Measurements from ENCODE around the gene ANO1.
"Not testable (repeated sequence)": the region's sequence is repeated elsewhere in the genome, so short reads cannot be mapped to it uniquely, and the experiment has no call there.

ANO1 gene

DNA sequence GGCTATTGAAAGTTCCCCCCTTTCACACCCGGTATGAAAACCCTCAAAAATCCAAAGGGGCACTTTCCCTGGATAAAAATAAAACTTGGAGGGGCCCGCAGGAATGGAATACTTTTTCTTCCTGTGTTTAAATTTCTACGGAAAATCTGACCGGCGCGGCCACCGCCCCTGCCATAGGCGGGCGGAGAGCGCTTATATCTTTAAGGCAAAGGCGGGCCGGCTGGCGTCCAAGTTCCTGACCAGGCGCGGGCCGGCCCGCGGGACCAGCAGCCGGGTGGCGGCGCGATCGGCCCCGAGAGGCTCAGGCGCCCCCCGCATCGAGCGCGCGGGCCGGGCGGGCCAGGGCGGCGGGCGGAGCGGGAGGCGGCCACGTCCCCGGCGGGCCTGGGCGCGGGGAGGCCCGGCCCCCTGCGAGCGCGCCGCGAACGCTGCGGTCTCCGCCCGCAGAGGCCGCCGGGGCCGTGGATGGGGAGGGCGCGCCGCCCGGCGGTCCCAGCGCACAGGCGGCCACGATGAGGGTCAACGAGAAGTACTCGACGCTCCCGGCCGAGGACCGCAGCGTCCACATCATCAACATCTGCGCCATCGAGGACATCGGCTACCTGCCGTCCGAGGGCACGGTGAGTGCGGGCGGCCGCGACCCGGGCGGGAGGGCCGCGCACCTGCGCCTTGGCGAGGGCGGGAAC is at the start of gene ANO1:
Gene ANO1, plus strand, starts transcription at position 223 of the 686 bp plus-strand sequence. Its CDS starts 290 bp downstream, at position 513.
- no peak for DNase-seq (ENCODE audit: low spot score)

DNA sequence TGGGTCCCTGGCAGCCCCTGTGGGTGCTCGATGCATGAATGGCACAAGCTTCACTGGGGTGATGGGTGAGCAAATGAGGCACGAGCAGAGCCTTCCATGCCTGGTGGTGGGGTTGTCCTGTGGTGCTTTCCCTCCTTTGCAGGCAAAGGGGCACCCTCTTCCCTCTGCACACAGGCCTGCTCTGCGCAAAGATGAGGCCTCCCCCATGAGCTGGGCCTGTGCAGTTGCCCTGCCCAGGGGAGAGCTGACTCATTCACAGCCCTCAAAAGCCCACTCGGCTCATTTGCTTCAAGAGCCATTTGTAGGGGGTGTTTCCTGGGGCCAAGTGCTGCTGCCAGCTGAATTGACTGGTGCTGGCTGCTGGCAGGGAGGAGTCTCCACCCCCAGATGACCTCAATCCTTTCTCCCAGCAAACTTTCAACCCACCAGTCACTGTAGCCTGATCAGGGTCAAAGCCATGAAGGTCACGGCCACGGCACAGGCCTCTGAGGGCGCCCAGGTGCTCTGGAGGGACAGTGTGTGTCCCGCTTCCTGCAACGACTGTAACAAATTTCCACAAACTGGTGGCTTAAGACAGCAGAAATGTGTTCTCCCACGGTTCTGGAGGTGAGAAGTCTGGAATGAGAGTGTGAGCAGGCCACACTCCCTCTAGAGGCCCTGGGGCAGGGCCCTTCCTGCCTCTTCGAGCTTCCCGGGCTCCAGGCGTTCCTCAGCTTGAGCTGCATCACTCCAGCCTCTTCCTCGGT is 48.8 kb upstream of the ANO1 start:
- no peak for DNase-seq (ENCODE audit: low spot score)

DNA sequence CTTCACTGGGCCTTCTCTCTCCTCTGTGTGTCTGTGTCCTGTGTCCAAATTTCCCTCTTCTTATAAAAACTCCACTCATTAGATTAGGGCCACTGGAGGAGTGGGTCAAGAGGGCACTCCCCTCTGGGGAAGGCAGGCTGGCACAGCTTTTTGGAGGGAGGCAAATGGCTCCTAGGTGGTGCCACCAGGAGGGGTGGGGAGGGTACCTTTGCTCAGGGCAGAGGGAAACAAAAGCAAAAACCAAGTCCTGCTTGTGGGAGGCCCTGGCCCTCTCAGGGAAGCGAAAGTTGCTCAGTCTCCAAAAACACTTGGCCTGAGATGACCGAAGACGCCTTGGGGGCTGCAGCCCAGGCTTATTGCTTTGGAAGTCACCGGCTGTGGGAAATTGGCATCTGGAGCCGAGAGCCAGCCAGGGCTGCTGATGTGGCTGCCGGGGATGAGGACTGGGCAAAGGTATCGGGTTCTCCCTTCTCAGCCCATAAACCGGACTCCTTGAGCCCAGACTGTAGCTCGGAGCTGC is 48.2 kb upstream of the ANO1 start:
- DNase-seq (ENCODE audit: low spot score), result no peak

DNA sequence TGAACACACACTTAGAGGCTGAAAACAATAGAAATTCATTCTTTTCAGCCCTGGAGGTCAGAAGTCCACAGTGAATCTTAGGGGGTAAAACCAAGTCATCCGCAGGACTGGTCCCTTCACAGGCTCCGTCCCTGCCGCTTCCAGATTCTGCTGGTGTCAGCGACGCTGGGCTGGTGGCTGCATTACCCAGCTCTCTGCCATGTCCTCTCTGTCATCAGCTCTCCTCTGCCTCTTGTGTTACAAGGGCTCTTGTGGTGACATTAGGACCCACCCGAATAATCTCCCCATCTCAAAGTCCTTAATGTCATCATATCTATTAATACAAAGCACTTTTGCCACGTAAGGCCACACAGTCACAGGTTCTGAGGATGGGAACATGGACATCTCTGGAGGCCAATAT is 47.7 kb upstream of the ANO1 start:
- no peak for DNase-seq (ENCODE audit: low spot score)

DNA sequence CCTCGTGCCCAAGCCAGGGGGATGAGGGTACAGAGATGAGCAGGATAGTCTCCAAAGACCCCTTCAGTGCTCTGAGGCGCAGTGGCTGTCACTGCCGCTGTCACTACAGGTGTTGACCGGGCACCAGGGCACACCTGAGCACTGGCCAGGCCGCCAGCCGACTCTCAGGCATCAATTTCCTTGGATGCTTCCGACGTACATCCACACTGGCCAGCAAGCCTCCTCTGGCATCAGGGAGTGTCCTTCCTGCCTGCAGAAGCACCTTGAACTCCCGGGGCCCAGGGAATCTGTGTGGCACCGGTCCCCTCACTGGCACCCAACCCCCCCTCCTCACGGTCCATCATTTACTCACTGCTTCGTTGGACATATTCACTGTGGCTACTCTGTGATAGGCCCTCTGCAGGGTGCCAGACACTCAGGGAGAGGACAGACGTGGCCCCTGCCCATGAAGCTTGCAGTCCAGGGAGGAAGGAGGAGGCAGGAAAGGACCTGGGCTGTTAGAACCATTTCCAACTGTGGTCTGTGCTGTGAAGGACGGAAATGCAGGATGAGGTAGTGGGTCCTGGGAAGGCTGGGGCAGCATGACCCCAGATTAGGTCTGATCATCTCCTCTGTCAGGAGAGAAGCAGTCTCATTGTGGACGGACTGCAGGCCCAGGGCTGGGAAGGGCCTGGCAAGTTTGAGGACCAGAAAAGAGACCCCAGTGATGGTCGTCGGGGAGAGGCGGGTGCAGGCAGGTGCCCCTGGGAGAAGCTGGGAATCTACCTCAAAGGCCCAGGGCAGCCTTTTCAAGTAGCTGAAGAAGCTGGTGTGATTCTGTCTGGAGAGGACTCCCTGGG is 46.3 kb upstream of the ANO1 start:
- no peak for DNase-seq (ENCODE audit: low spot score)

DNA sequence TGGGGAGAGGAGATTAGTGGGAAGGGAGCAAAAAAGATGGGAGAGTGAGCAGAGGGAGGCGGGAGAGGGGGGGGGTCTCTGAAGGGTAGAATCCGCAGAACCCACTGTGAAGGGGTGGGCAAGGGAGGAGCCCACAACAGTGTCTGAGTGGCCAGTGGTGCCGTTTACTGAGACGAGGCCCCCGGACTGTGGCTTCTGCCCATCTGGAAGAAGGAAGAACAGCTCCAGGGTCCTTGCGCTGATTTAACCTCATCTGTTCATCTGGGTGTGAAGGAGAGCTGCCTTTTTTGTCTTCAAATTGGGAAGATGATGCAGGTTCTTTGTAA is 45.7 kb upstream of the ANO1 start:
- no peak for DNase-seq (ENCODE audit: low spot score)

DNA sequence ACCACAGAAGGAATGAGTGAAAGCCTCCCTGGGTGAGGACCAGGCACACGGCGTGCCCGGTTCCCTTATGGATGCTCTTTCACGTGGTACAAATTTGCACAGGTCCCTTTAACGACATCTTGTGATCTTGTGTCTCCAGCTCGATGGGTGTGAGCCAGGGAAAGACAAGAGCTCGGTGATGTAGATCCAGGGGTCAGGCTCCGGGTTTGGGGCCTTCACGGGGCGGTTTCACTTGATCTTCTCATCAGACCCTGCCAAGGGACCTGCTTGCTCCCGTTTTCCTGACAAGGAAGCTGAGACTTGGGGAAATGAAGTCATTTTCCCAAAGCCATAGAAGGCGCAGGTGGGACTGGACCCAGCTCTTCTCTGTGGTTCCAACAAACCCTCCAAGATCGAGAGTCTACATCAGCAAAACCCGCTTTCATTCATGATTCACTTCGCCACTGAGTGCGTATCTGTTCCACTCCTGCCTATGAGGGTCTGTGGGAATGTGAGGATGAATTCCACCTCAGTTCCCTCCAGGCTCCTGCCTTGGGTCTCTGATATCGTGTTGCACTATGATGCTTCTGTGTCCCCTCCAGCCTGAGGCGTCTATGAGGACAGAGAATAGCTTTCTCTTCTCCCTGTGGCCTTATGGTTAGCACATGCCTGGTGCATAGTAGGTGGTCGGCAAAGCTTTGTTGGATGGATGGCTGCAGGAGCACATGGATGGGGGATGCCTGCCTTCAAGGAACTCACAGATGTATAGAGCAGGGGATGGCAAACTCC is 45.0 kb upstream of the ANO1 start:
- no peak for DNase-seq (ENCODE audit: low spot score)

DNA sequence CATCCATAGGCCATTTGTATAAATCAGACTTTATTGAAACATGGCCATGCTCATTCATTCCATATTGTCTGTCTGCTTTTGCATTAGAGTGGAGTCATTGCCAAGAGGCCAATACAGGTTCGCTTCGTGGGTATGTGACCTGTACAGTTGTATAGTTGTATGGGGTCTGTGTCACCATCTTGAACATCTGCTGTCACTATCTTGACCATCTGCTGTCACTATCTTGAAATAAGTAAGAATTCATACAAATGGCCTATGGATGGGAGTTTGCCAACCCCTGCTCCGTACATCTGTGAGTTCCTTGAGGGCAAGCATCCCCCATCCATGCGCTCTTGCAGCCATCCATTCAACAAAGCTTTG is 44.4 kb upstream of the ANO1 start:
- no peak for DNase-seq (ENCODE audit: low spot score)

DNA sequence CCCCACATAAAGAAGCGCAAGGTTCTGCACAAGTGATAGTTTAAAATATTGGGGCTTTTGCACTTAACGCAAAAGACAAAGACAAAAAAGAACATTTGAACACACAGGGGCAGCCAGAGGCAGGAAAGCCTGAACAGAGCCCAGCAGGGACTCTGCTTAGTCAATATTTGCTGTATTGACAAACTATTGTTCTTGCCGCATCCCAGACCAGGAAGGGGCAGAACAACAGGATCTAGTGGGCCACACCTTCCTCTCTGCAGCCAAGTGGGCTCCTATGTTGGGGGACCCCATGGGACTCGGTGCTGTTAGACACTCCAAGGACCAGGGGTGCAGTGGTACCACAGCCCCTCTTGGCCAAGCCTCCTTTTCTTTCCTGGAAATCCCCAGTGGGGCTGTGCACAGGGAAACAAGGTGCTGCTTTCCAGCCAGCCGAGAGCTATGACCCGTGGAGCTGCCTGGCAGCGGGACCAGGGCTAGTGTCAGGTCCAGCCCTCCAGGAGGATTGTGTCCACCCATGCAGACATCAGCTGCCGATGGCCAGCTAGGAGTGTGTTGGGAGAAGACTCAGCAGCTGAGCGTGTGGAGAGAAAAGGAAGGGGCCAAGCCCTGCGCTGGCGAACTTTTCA is 43.3 kb upstream of the ANO1 start:
- DNase-seq (ENCODE audit: low spot score), result no peak

DNA sequence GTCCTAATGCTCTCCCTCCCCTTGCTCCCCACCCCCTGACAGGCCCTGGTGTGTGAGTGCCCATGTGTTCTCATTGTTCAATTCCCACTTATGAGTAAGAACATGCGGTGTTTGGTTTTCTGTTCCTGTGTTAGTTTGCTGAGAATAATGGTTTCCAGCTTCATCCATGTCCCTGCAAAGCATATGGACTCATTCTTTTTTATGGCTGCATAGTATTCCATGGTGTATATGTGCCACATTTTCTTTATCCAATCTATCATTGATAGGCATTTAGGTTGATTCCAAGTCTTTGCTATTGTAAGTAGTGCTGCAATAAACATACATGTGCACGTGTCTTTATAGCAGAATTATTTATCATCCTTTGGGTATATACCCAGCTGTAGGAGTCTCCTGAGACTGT is 42.5 kb upstream of the ANO1 start:
- not testable (repeated sequence) for DNase-seq (ENCODE audit: low spot score)

DNA sequence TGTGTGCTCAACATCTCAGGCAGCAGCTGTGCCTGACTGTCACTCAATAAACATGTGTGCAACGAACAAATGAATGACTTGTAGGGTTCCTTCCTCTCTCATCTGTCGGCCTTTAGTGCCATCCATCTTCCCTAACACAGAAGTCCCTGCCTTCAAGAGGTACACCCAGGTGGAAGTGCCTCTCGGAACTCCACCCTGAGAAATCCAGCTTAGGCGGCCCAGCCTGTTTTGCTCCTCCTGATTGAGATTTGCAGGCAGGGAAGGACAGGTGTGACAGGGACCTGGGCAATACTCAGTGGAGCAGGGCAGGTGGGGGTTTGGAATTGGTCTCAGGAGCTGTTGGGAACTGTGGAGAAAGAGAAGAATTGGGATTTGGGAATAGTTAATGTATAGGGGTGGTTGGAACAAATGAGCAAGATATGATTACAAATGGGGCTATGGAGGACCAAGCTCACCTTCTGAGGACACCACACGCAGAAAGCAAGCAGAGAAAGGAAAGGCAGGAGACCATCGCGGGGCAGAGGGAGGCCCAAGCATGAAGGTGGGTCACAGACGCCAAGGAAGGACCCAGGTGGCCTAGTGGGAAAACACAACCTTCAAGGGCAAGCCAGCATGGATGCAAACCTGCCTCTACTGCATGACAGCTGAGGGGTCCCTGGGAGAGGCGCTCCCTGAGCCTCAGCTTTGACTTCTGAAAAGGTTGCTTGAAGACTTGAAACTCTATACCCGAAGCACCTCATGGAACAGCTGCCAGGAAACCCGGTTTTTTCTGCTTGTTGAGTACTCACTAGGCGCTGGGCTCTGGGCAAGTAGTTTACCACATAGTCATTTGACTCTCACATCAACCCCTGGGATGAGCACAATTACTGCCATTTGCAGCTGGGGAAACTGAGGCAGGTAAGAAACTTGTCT is 40.9 kb upstream of the ANO1 start:
- DNase-seq (ENCODE audit: low spot score), result no peak

DNA sequence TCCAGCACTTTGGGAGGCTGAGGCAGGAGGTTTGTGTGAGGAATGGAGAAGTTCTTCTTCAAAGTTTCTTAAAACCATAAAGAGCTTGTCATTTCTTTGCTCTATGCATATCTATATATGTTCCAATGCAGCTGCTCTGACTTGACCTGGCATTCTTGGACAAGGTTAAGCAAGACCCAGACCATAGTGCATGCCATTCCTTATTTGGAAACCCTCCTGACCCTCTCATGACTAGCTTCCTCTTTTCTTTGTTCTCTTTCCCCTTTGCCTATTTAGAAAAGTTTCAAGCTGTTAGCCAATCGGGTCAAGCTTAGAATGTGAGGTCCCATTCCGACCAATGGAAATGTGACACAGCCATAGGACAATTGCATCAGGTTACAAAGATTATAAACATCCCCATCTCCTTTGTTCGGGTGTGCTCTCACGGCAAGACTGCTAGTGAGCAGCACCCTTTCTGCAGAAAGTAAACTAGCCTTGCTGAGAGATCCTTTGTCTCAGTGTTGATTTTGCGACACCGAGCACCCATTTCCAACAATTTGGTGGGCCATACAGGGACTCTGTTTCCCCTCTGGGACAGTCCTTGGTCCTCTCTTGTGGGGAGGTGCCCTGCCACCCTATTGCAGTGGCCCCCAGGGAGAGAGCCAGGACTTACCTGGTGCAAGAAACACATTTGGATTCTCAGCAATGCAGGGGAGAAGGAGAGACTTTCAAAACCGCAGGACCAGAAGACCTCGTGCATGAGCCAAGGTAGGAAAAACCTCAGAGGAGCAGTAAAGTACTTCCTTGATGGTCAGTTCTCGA is 39.9 kb upstream of the ANO1 start:
- no peak for DNase-seq (ENCODE audit: low spot score)

DNA sequence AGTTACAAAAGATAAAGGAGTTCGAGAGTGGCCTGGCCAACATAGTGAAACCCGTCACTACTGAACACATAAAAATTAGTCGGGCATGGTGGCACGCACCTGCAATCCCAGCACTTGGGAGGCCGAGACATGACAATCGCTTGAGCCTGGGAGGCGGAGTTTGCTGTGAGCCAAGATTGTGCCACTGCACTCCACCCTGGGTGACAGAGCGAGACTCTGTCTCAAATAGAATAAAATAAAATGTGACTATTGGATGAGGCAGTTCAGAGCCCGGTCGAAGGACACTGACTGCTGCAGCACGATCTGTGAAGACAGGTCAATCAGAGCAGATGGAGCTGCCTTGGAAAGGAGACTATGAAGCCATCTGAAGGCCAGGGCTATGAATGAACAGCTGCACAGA is 37.7 kb upstream of the ANO1 start:
- DNase-seq (ENCODE audit: low spot score), result no peak

DNA sequence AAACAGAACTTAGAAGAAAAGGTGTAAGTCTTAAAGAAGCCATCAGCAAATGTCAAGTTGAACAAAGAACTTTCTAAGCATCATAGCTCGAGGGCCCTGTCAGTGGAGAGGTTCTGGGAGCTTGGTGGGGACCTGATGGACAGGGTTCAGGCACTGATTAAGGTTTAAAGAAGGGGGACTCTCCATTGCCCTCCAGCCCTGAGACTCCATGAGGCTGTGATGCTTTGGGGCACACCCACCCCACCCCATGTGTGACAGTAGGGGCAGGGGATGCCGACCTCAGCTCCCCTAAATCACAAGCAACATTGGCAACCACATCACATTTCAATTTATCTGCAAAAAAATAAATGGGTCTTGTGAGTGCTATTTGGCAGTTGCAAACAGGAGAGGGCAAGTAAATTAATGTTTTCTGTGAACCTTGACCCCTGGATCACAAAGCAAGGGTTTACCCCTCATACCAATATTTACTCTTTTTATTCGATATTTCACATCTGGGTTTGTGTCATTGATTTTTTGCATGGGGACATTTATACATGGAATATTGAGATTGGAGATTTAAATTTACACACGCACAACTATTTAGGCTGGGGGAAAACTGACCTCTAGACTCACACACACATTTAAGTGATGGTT is 37.1 kb upstream of the ANO1 start:
- no peak for DNase-seq (ENCODE audit: low spot score)

DNA sequence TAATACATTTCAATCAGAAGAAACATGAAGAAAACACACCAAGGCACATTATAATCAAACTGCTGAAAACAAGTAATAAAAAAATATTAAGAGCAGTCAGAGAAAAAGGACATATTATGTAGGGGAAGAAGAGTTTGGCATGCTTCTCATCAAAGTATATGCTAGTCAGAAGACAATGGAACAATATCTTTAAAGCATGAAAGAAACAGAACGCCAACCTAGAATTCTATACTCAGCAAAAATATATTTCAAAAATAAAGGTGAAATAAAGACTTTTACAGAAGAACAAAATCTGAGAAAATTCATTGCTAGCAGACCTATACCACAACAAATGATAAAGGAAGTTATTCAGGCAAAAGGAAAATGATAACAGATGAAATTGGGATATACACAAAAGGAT is 34.6 kb upstream of the ANO1 start:
- no peak for DNase-seq (ENCODE audit: low spot score)

DNA sequence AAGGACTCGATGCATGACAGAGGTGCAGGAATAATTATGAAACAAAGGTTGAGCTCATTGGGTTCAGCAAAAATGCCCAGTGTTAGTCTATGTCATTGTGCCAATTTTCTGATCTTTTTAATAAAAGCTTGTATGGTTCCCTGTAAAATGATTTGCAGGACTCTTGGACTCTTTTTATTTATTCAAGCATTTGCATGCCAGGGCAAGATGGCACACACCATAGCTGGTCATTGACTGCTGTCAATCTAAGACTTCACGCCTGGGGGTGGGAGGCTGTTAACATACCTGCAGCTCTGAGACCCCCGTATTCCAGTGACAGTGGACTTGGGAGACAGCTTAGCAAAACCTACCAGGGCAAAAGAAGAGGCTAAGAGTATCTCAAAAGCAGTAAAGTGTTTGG is 32.0 kb upstream of the ANO1 start:
- no peak for DNase-seq (ENCODE audit: low spot score)

DNA sequence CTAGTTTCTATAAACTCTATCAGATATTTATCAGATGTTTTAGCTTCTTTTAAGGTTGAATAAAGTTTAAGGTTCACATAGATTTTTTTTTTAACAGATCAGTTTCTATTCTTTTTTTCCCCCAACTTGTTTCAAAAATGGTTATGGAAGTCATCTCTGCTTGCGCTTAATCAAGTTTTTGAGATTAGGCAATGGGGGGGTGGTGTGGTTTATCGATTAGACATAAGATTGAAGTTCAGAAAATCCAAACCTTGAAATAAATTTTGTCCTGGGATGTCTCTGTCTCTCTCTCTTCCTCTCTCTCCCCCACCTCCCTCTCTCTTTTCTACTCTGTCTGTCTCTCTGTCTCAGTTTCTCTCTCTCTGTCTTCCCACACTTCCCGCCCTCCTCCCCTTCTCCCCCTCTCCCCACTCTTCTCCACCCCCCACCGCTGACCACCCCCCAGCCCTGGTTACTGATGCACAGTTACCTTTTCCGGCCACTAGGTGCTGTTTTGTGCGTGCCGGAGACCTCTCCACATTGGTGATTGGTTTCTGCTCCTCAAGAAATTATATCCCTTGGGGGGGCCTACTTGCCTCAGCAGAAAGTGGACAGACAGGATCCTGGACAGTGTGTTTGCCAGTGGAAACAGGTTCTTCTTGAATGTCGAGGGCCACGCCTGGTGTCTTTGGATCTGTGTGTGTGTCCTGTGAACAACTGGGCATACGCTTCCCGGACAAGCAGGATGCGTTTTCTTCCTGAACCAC is 29.7 kb upstream of the ANO1 start:
- no peak for DNase-seq (ENCODE audit: low spot score)

DNA sequence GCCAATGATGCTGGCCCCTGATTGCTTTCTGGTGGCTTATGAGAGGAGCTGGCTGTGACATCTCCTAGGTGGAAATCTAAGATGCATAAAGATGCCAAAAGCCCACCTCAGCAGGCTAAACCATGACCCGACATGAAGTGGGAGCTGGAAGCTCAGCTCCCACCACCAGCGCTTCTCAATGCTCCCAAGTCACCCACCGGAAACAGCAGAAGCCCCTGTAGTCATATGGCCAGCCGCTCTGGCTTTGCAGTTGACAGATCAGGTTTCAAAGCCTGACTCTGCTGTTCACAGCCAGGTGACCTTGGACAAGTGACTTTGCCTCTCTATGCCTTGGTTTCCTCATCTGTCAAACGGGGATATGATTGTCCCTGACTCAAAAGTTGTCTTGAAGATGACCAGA is 29.1 kb upstream of the ANO1 start:
- DNase-seq (ENCODE audit: low spot score), result no peak

DNA sequence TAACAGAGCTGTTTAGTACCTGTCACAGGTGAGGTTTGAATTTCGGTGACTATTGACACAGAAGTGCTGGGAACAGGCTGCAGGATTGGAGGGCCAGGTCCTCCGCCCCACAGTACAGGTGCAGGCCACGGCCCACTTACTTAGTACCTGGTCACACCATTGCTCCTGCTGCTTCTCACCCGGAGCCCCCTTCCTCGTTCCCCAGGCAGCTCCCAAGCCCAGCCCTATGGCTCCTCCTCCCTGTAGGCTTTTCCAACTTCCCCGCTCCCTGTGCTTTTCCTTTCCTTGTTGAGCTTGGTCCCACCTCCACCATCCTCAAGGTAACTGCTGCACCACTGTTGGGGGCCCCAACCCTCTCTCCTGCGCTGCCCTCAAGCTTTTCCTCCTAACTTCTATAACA is 27.9 kb upstream of the ANO1 start:
- DNase-seq (ENCODE audit: low spot score), result no peak

Measured in D341Med (cell line).